T-cell (primary cell): ENCODE results near the gene SLC44A1. TPM values are rescaled to one million over a fixed set of nuclear protein-coding genes. Genes with fewer than 3 reads are reported as not detected.

Experiments used
- ATAC-seq, 4 experiments: fragments of 200-7000 bp in 3 of 4; fragments of 150-1000 bp in 1 of 4; cut with Tn5 transposase; replicated peaks in 1 of 4; 1 replicate in 3 of 4; 2 replicates in 1 of 4; pipeline ENCODE4 v1.10.0; 2021; ENCODE audit warnings: moderate library complexity in 3 of 4, mild to moderate bottlenecking in 2 of 4, moderate number of reproducible peaks in 1 of 4
- CTCF ChIA-PET, 2 donors: fragments of 300-600 bp; sonication (Branson Sonifier 250); formaldehyde crosslinking; loops; one replicate each; lab custom pipeline; 2022; ENCODE audit warnings: antibody characterized with exemption in 2 of 2; lab: Charles Lee
- POLR2A ChIA-PET, 2 donors: fragments of 300-600 bp; sonication (Branson Sonifier 250); formaldehyde crosslinking; loops; one replicate each; lab custom pipeline; 2022; ENCODE audit warnings: antibody characterized with exemption in 2 of 2; lab: Charles Lee
- DNase-seq, 35 experiments: peaks; one replicate each; pipeline versions ENCODE4 v3.0.0 to v3.0.0-alpha.2; 2013 to 2023
- H3K27ac ChIP-seq: one replicate; pipeline ENCODE4 v1.5.1; 2013; ENCODE audit warnings: low read length
- H3K27me3 ChIP-seq, 2 experiments: replicated peaks in 1 of 2; 1 replicate in 1 of 2; 2 replicates in 1 of 2; pipeline versions ENCODE4 v1.6.1 to v1.7.0; 2013; ENCODE audit warnings: low read length in 1 of 2, mixed read lengths in 1 of 2; ENCODE audit not compliant: control insufficient read depth in 2 of 2, insufficient read depth in 2 of 2; ENCODE audit errors: extremely low read depth in 1 of 2
- H3K36me3 ChIP-seq, 2 donors: 1 replicate in 1 of 2; 2 replicates in 1 of 2; pipeline versions ENCODE4 v1.6.1 to v1.7.0; 2013; ENCODE audit warnings: low read length in 1 of 2; ENCODE audit not compliant: control insufficient read depth in 2 of 2, insufficient read depth in 1 of 2; ENCODE audit errors: extremely low read depth in 1 of 2
- H3K4me1 ChIP-seq, 2 experiments: 1 replicate in 1 of 2; 2 replicates in 1 of 2; pipeline versions ENCODE4 v1.6.1 to v1.7.0; 2013; ENCODE audit warnings: low read length in 2 of 2, mixed read lengths in 1 of 2; ENCODE audit not compliant: insufficient read depth in 2 of 2, control insufficient read depth in 1 of 2; ENCODE audit errors: extremely low read depth in 1 of 2
- H3K4me3 ChIP-seq, 2 donors: 1 replicate in 1 of 2; 2 replicates in 1 of 2; pipeline versions ENCODE4 v1.5.1 to v1.7.0; 2013; ENCODE audit warnings: mild to moderate bottlenecking in 2 of 2, low read length in 1 of 2, moderate library complexity in 1 of 2; ENCODE audit not compliant: control insufficient read depth in 1 of 2; ENCODE audit errors: extremely low read depth in 1 of 2
- H3K9me3 ChIP-seq: 2 replicates; pipeline ENCODE4 v1.7.0; 2013
- H3K27ac Mint-ChIP-seq, 2 donors: one replicate each; pipeline ENCODE4 v1.8.0; 2020 to 2021; ENCODE audit warnings: mild to moderate bottlenecking in 2 of 2, mixed read lengths in 2 of 2
- H3K27me3 Mint-ChIP-seq, 2 donors: one replicate each; pipeline ENCODE4 v1.8.0; 2021 to 2022; ENCODE audit warnings: mixed read lengths in 2 of 2
- H3K36me3 Mint-ChIP-seq: one replicate; pipeline ENCODE4 v1.8.0; 2021; ENCODE audit warnings: mixed read lengths
- H3K4me1 Mint-ChIP-seq, 3 donors: one replicate each; pipeline ENCODE4 v1.8.0; 2020 to 2022; ENCODE audit warnings: mixed read lengths in 3 of 3, mild to moderate bottlenecking in 1 of 3
- H3K4me3 Mint-ChIP-seq, 3 donors: one replicate each; pipeline ENCODE4 v1.8.0; 2020 to 2022; ENCODE audit warnings: mild to moderate bottlenecking in 3 of 3, mixed read lengths in 3 of 3, moderate library complexity in 3 of 3
- H3K9me3 Mint-ChIP-seq, 3 donors: one replicate each; pipeline ENCODE4 v1.8.0; 2020 to 2022; ENCODE audit warnings: mixed read lengths in 3 of 3
- WGBS: methylation state at CpG from one replicate; pipeline ENCODE4 v1.1.5; 2013; ENCODE audit warnings: missing lambda C conversion rate; ENCODE audit not compliant: insufficient coverage; 5-methylcytosine and 5-hydroxymethylcytosine counted together
- total RNA-seq, 35 experiments: library from RNA in 6 of 35; stranded (reverse) in 6 of 35; fragments of 120-200 nt in 1 of 35; gene quantifications; one replicate each; pipeline versions ENCODE4 v1.2.1 to v1.2.4 and lab custom pipeline; 2013 to 2026

SLC44A1 gene
- total RNA-seq, 5 donors from 2014 or later (not counting 1 experiment from before 2014, with no cell fraction given) = 7.3 to 10.2 (median 9.4) TPM

DNA sequence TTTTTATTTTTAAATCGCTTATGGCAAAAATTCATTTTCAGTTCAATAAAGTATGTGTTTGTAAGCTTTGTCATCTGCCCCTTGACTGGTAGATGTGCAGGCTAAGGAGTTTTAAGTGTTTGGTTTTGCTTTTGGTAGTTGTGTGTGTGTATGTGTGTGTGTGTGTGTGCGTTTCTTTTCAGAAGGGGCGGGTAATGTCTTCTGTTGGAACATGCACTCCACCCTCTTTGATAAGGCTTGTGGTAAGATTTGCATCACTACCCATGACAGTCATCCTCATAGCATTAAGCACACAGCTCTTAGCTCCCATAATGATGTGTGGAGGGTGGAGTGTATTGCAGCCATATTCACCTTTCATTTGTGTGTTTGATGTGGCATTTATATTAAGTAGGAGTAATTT is 111.3 kb downstream of the SLC44A1 start:
- POLR2A ChIA-PET = interaction anchor here in 1 of 2 donors (0.7 kb wide), 1 partner anchor 162 kb away, joined by 3 read pairs; no protein-coding TSS in a partner anchor
- peaks cover 22% of the 10 kb centered on the region for H3K36me3 Mint-ChIP-seq
- Histone ChIP-seq H3K4me3 (no peak overlapping the region), H3K36me3 (peaks cover 0 to 2% of the 10 kb centered on the region in 2 donors), H3K4me1 (no peaks in the 10 kb centered on the region), H3K27me3 (no peaks in the 10 kb centered on the region), H3K27ac (no peak overlapping the region), H3K9me3 (no peaks in the 10 kb centered on the region)
- H3K4me1 Mint-ChIP-seq = peaks cover 0 to 12% (median 7%) of the 10 kb centered on the region in 3 donors
- ATAC-seq (peak in 3 of 4 experiments; percentile 40 to 94 (median 53)), DNase-seq (peak in 12 of 35 experiments; percentile 4 to 32 (median 11))
- H3K9me3 Mint-ChIP-seq = no peaks in the 10 kb centered on the region
- no peaks in the 10 kb centered on the region for H3K27me3 Mint-ChIP-seq
- H3K27ac Mint-ChIP-seq = no peak overlapping the region
- CTCF ChIA-PET = no interaction called here
- 100% methylated on average over 1 of the region's 3 CpGs for WGBS
- H3K4me3 Mint-ChIP-seq = no peak overlapping the region

DNA sequence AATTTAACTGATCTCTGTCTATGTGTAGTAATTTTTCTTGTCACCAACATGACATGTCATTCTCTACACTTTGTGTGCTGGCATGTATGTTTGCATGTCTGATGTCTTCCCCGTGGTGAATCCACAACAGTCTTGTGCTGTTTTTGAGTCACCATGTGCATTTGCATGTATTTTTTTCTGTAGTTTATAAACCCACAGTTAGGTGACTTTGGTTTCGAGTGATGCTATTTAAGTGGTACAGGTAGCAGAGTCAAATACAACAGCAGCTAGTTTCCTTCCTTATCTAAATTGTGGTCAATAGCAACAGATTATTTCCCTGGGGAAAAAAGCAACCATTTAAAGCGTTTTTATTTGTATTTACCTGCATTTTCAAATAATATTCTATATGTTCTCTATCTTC is 113.5 kb downstream of the SLC44A1 start:
- no peak overlapping the region for H3K27ac Mint-ChIP-seq
- no peaks in the 10 kb centered on the region for H3K27me3 ChIP-seq
- WGBS = no CpG with 5 or more reads among the region's 3 CpGs
- no peaks in the 10 kb centered on the region for H3K27me3 Mint-ChIP-seq
- H3K27ac ChIP-seq = no peak overlapping the region
- no peak overlapping the region for H3K4me3 ChIP-seq
- H3K4me3 Mint-ChIP-seq = no peak overlapping the region
- peaks cover 0 to 2% of the 10 kb centered on the region in 2 donors for H3K36me3 ChIP-seq
- ChIA-PET CTCF (interaction anchor here in 1 of 2 donors (0.5 kb wide), 1 partner anchor 57 kb away, joined by 4 read pairs; no protein-coding TSS in a partner anchor), POLR2A (interaction anchor here (0.6 to 1.1 kb wide), 2 partner anchors 19 to 20 kb away, joined by 3 to 4 read pairs; no protein-coding TSS in a partner anchor)
- H3K9me3 Mint-ChIP-seq = no peaks in the 10 kb centered on the region
- ATAC-seq (no peak), DNase-seq (no peak)
- H3K4me1 Mint-ChIP-seq = peaks cover 0 to 12% (median 8%) of the 10 kb centered on the region in 3 donors
- no peaks in the 10 kb centered on the region for H3K9me3 ChIP-seq
- H3K36me3 Mint-ChIP-seq = peaks cover 31% of the 10 kb centered on the region
- H3K4me1 ChIP-seq = no peaks in the 10 kb centered on the region

DNA sequence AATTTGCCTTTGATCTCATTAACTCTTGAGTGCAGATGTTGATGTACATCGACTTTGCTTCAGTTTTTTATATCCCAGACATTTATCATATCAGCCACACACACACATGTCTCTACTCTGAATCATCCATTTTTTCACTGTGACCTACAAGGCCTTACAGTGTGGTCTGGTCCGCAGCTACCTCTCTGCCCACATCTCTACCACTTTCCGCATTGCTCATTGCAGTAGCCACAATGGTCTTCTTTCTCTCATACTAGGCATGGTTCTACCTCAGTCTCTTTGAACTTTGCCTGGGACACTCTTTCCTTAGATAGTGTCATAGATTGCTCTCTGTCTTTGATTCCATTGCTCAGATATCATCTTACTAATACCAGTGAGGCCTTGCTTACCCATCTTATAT is 115.4 kb downstream of the SLC44A1 start:
- Mint-ChIP-seq H3K27ac (no peak overlapping the region), H3K27me3 (no peaks in the 10 kb centered on the region), H3K4me1 (peaks cover 0 to 12% (median 8%) of the 10 kb centered on the region in 3 donors), H3K4me3 (no peak overlapping the region), H3K9me3 (no peaks in the 10 kb centered on the region), H3K36me3 (peaks cover 37% of the 10 kb centered on the region)
- DNase-seq = no peak
- H3K4me3 ChIP-seq = no peak overlapping the region
- H3K4me1 ChIP-seq = no peaks in the 10 kb centered on the region
- H3K27me3 ChIP-seq = no peaks in the 10 kb centered on the region
- ChIA-PET POLR2A (no interaction called here), CTCF (interaction anchor here in 1 of 2 donors (0.9 kb wide), 1 partner anchor 14 kb away, joined by 4 read pairs; no protein-coding TSS in a partner anchor)
- no peaks in the 10 kb centered on the region for H3K9me3 ChIP-seq
- peaks cover 0 to 2% of the 10 kb centered on the region in 2 donors for H3K36me3 ChIP-seq
- no peak overlapping the region for H3K27ac ChIP-seq
- 67% methylated on average over 2 of the region's 3 CpGs for WGBS
- no peak for ATAC-seq

DNA sequence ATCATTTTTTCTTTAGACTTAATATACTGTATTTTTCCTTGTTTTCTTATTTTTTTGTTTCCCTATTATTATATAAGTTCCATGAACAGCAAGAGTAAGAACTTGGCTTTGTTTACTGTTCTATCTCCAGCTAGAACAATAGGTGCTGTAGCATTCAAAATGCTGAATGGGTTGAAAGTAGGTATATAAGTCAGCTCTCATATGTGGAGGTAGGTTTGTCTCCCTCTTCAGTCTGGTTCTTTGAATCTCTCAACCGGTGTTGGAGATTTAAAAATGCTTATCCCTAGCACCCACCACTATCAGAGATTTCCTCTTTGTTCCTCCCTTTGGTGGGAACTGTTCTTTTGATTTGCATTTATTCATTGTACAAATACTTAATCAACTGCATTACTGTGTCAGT is 115.9 kb downstream of the SLC44A1 start:
- no peaks in the 10 kb centered on the region for H3K4me1 ChIP-seq
- peaks cover 0 to 2% of the 10 kb centered on the region in 2 donors for H3K36me3 ChIP-seq
- H3K27me3 Mint-ChIP-seq = no peaks in the 10 kb centered on the region
- ChIA-PET POLR2A (no interaction called here), CTCF (interaction anchor here in 1 of 2 donors (0.9 kb wide), 1 partner anchor 15 kb away, joined by 4 read pairs; no protein-coding TSS in a partner anchor)
- H3K9me3 ChIP-seq = no peaks in the 10 kb centered on the region
- H3K27ac ChIP-seq = no peak overlapping the region
- H3K4me3 Mint-ChIP-seq = no peak overlapping the region
- H3K36me3 Mint-ChIP-seq = peaks cover 40% of the 10 kb centered on the region
- WGBS = no CpG with 5 or more reads among the region's 1 CpG
- no peaks in the 10 kb centered on the region for H3K27me3 ChIP-seq
- H3K4me3 ChIP-seq = no peak overlapping the region
- DNase-seq (peak in 1 of 35 experiments; percentile 2), ATAC-seq (no peak)
- H3K4me1 Mint-ChIP-seq = peaks cover 0 to 12% (median 8%) of the 10 kb centered on the region in 3 donors
- H3K27ac Mint-ChIP-seq = no peak overlapping the region
- no peaks in the 10 kb centered on the region for H3K9me3 Mint-ChIP-seq

DNA sequence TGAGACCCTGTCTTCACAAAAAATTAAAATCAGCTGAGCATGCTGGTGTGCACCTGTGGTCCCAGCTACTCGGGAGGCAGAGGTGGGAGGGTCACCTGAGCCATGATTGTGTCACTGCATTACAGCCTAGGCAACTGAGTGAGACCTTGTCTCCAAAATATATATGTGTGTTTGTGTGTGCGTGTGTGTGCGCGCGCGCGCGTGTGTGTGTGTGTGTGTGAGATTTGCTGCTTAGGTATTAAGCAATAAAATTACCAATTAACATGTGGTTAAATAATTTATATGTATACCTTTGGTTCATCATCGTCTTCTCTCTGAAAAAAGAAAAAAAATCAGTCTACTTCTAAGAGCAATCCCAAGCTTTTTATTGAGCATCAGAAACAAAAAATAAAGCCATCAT is 117.4 kb downstream of the SLC44A1 start:
- H3K9me3 Mint-ChIP-seq = no peaks in the 10 kb centered on the region
- ChIA-PET CTCF (no interaction called here), POLR2A (no interaction called here)
- Histone ChIP-seq H3K4me3 (no peak overlapping the region), H3K27me3 (no peaks in the 10 kb centered on the region), H3K36me3 (peaks cover 0 to 2% of the 10 kb centered on the region in 2 donors), H3K4me1 (no peaks in the 10 kb centered on the region), H3K9me3 (no peaks in the 10 kb centered on the region), H3K27ac (no peak overlapping the region)
- 83% methylated on average over 1 of the region's 9 CpGs for WGBS
- H3K27ac Mint-ChIP-seq = no peak overlapping the region
- peaks cover 0 to 5% (median 3%) of the 10 kb centered on the region in 3 donors for H3K4me1 Mint-ChIP-seq
- peaks cover 50% of the 10 kb centered on the region for H3K36me3 Mint-ChIP-seq
- no peak overlapping the region for H3K4me3 Mint-ChIP-seq
- ATAC-seq = no peak
- DNase-seq = peak in 1 of 35 experiments; percentile 14
- no peaks in the 10 kb centered on the region for H3K27me3 Mint-ChIP-seq

DNA sequence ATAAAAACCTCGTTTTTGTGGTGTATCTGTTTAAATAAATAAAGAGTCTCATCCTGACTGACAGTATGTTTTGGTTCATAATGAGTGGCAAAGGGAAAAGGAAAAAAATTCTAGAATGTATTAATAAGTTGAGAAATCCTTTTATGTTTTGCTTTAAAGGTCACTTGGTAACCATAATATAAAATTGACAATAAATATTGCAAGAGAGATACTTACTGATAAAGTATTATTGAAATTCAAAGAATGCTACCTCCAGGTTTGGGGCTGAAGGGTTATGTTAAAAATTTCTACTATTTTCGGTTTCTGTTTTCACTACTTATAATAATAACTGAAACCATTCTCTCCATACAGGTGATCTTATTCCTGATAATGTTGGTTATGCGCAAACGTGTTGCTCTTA is 118.0 kb downstream of the SLC44A1 start:
- ChIA-PET CTCF (no interaction called here), POLR2A (no interaction called here)
- WGBS = 70% methylated on average over 2 of the region's 4 CpGs
- Mint-ChIP-seq H3K4me3 (no peak overlapping the region), H3K27me3 (no peaks in the 10 kb centered on the region), H3K36me3 (peaks cover 52% of the 10 kb centered on the region), H3K27ac (no peak overlapping the region), H3K4me1 (peaks cover 0 to 5% (median 3%) of the 10 kb centered on the region in 3 donors), H3K9me3 (no peaks in the 10 kb centered on the region)
- Histone ChIP-seq H3K27me3 (no peaks in the 10 kb centered on the region), H3K4me3 (no peak overlapping the region), H3K9me3 (no peaks in the 10 kb centered on the region), H3K27ac (no peak overlapping the region), H3K4me1 (no peaks in the 10 kb centered on the region), H3K36me3 (peaks cover 0 to 2% of the 10 kb centered on the region in 2 donors)
- ATAC-seq = no peak
- no peak for DNase-seq
